ENCODE measurements around the gene AP2A1.

DNA sequence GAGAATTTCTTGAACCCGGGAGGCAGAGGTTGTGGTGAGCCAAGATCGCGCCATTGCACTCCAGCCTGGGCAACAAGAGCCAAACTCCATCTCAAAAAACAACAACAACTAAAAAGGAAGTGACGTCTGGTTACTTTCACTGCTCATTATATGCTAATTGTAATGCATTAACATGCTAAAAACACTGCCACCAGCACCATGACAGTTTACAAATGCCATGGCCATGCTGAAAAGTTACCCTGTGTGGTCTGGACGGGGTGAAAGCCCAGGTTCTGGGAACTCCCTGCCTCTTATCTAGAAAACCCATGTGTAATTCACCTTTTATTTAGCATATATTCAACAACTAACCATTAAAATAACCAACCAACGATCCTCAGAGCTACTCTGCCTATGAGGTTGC lies 47.8 kb upstream of the AP2A1 start:
- TF ChIP-seq CTCF (IDR thresholded peaks at IDR 0.05), result no peak
- no peak for TF ChIP-seq POLR2AphosphoS5 (IDR thresholded peaks at IDR 0.05)
- TF ChIP-seq EP300 (IDR thresholded peaks at IDR 0.05), result no peak
